Activated naive CD8-positive, alpha-beta T cell treated with anti-CD3 and anti-CD28 coated beads, Interleukin-2, amount 50 U/mL, for 24 hours (primary cell): ENCODE measurements around the gene EBLN1.
"Not testable (repeated sequence)": the region's sequence is repeated elsewhere in the genome, so short reads cannot be mapped to it uniquely, and the experiment has no call there.

ENCODE experiments used
- ATAC-seq: fragments of 150-1000 bp; cut with Tn5 transposase; one replicate; pipeline ENCODE4 v1.10.0; 2021
- DNase-seq: peaks from one replicate; pipeline ENCODE4 v3.0.0; 2021
- H3K27ac Mint-ChIP-seq: one replicate; pipeline ENCODE4 v1.8.0; 2021; ENCODE audit warnings: mild to moderate bottlenecking, mixed read lengths
- H3K27me3 Mint-ChIP-seq: one replicate; pipeline ENCODE4 v1.8.0; 2021; ENCODE audit warnings: mixed read lengths
- H3K36me3 Mint-ChIP-seq: one replicate; pipeline ENCODE4 v1.8.0; 2021; ENCODE audit warnings: low read depth, mixed read lengths
- H3K4me1 Mint-ChIP-seq: one replicate; pipeline ENCODE4 v1.8.0; 2021; ENCODE audit warnings: mixed read lengths
- H3K4me3 Mint-ChIP-seq: one replicate; pipeline ENCODE4 v1.8.0; 2021; ENCODE audit warnings: mild to moderate bottlenecking, moderate library complexity, mixed read lengths
- H3K9me3 Mint-ChIP-seq: one replicate; pipeline ENCODE4 v1.8.0; 2021; ENCODE audit warnings: mixed read lengths

The EBLN1 gene

DNA sequence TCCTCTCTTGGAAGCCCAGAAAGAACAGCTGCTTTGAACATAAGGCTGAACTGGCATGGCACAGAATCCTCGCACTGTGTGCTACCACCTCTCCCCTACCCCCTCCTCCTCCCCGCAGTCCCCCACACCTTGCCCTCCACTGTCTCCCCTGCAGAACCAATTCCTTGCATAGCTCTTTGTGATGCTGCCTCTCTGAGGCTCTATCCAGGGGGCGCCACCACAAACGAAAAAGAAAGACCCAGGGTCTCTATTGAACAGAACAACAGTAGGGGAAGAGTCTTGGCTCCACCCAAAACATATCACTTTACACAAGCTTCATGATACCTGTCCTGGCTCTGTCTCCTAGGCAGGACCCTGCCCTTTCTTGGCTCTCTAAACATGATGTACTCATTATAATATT is 26.2 kb upstream of the EBLN1 start:
- H3K4me3 Mint-ChIP-seq: no peak overlapping the region
- no peak overlapping the region for H3K27ac Mint-ChIP-seq
- H3K27me3 Mint-ChIP-seq: peaks cover 4% of the 10 kb centered on the region
- peaks cover 3% of the 10 kb centered on the region for H3K36me3 Mint-ChIP-seq
- ATAC-seq (no peak), DNase-seq (no peak)
- H3K9me3 Mint-ChIP-seq: peaks cover 10% of the 10 kb centered on the region
- H3K4me1 Mint-ChIP-seq: peaks cover 42% of the 10 kb centered on the region

DNA sequence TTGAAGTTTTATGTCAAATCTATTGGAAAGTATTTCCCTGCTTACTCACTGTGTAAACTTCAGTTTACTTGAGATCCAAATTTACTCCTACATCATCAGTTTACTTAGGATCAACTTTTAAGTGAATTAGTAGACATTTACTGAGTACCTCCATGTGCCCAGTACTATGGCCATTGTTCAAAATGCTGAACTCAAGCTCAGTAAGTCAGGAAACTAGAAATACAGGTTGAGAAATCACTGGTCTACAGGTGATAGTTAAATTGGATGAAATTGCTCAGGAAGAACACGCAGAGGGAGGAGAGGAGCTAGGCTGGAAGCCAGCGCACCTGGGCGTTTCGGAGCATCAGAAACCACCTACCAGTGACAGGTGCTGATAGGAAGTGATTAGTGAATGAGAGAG is 25.5 kb upstream of the EBLN1 start:
- peaks cover 10% of the 10 kb centered on the region for H3K9me3 Mint-ChIP-seq
- no peak for ATAC-seq

DNA sequence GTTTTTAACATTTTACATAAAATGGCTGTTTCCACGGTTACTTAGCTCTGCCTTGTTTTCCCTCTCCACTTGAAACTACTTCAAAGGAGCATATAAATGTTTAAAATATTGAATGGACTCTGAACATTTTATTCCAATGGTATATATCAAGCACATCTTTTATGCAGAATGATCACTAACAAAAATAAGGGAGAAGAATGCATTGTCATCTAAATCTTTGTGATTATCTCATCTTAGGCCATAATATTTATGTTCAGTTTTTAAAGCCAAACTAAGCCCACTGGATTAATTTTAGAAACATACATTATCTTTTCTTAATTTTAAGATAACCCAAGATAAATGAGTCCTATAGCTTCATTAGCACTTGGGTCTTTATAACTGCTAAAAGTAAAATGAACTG is 13.4 kb upstream of the EBLN1 start:
- ATAC-seq: no peak
- Mint-ChIP-seq H3K27me3 (peaks cover 20% of the 10 kb centered on the region), H3K4me1 (peaks cover 24% of the 10 kb centered on the region), H3K27ac (no peak overlapping the region), H3K36me3 (peaks cover 4% of the 10 kb centered on the region), H3K9me3 (no peaks in the 10 kb centered on the region), H3K4me3 (peak overlapping the region; percentile 83)
- no peak for DNase-seq

More for the DNA sequence above, 25.5 kb upstream of the EBLN1 start:
- DNase-seq: no peak
- Mint-ChIP-seq H3K4me1 (peaks cover 37% of the 10 kb centered on the region), H3K27ac (no peak overlapping the region), H3K36me3 (peaks cover 3% of the 10 kb centered on the region), H3K27me3 (peaks cover 8% of the 10 kb centered on the region), H3K4me3 (no peak overlapping the region)

DNA sequence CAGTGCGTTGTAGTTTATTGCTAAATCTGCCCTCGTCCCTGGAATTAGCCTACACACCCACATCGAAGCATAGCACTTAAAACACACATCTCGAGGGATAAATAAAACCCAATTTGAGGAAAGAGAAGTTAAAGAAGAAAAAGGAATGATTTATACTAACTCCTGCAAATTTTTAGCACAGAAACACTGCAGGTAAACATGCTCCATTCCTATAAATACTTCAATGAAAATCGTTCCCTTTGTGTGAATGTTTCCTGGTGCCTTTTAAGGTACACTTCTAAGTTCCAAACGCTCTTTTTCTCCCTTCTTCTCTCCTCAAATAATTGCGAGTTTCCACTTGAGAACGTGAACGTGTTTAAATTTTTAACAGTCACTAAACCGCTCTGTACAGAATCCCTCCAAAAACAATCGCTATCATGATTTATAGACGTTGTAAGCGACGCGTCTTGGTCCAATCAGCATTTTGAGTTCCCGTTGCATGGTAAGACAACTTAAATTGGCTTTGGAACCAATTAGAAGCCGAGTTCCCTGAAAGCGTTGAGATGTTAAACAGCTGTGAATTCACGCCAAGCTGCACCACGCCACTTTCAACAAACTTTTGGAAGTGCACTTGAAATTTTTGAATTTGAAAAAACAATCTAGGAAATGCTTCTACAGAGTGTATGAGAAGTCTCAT is 12.5 kb upstream of the EBLN1 start:
- Mint-ChIP-seq H3K36me3 (peaks cover 4% of the 10 kb centered on the region), H3K4me1 (peaks cover 24% of the 10 kb centered on the region), H3K27ac (peak overlapping the region; percentile 96), H3K9me3 (no peaks in the 10 kb centered on the region), H3K27me3 (peaks cover 15% of the 10 kb centered on the region), H3K4me3 (peak overlapping the region; percentile 83)
- DNase-seq (peak; percentile 30), ATAC-seq (peak; percentile 30)

DNA sequence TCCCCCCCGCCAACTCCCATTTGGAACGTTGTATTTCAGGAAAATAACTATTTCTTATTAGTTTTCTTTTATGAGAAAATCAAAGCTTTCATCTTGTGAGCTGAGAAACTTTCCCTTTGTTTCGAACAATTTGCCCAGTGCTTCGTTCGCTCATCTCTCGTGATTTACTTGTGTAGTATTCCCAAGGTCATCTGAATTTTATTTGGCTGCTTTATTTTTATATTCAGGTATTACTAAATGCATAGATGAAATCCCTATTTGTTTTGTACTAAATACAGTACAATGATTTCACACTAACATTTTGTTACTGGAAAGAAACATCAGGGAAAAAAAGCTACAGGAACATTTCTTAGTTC is 12.0 kb upstream of the EBLN1 start:
- H3K36me3 Mint-ChIP-seq: peaks cover 4% of the 10 kb centered on the region
- H3K4me3 Mint-ChIP-seq: peak overlapping the region; percentile 83
- no peak for ATAC-seq
- peak overlapping the region; percentile 96 for H3K27ac Mint-ChIP-seq
- H3K9me3 Mint-ChIP-seq: no peaks in the 10 kb centered on the region
- DNase-seq: no peak
- H3K27me3 Mint-ChIP-seq: peaks cover 12% of the 10 kb centered on the region
- H3K4me1 Mint-ChIP-seq: peaks cover 24% of the 10 kb centered on the region

DNA sequence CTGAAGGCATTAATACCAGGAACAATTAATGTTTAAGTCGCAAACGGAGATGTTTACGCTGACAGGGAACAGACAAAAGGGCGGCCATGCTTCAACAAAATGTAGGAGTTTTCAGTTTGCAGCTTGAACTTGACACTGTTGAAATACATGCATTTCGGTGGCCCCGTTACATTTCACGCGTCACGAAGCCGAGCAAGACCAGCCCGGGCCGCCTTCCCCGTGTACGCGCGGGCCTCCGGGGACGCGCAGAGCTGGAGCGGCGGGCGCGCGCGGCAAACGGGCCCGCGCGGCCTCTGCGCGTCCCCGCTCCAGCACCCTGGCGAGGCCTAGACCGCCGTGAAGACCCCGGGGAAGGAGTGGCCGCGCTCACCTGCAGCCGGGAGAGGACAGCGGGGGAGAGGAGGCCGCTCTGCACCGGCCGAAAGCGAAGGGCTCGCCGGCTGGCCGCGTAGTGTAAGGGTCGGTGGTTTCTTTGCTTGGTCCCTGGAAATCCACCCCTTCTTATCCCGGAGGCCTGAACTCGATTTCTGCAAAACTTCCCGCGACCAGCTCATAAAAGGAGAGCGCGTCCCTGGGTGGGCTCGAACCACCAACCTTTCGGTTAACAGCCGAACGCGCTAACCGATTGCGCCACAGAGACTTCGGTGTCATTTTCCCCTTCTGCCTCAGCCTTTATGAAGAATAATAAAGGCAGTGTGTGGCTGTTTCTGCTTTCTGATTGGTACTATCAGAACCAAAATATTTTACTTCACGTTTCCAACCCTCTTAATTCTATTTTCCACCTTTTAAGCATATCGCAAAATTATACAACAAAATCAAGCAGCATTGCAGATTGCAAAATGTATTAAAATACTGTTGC is 11.4 kb upstream of the EBLN1 start:
- peak; percentile 84 for DNase-seq
- Mint-ChIP-seq H3K36me3 (peaks cover 4% of the 10 kb centered on the region), H3K27me3 (peaks cover 10% of the 10 kb centered on the region)

DNA sequence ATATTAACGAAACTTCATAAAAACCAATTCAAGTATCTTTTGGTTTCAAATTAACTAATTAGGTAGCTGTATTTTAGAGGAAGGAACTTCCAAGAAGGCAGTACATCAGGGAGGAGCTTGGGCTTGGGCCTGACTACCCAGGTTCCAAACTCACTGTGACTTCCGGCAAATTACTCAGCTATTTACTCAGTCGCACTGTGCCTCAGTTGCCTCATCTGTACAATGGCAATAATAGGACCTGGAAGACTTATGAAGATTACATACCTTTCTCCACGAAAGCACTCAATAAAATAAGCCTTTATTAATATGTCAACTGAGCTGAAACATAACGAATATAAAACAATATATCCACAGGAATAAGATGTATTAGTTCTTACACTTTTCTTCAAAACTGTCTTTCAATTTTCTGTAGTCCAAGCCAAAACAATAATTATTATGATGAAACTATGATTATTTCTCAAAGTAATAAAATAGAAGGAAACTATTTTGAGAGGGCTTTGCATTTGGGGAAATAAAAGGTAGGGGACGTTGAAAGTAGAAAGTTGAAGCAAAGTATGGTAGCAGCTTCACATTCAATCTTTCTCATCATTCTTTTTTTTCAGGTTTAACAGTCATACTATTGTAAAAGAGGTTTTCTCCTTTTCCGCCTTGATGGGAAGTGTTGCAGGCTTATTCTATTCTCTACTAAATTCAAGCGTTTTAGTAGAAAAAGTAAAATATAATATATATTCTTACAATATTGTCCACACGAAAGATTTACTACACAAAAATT is 10.5 kb upstream of the EBLN1 start:
- no peak for ATAC-seq
- peak overlapping the region; percentile 83 for H3K4me3 Mint-ChIP-seq
- H3K27ac Mint-ChIP-seq: peak overlapping the region; percentile 65
- no peaks in the 10 kb centered on the region for H3K9me3 Mint-ChIP-seq
- peaks cover 23% of the 10 kb centered on the region for H3K4me1 Mint-ChIP-seq
- peaks cover 10% of the 10 kb centered on the region for H3K27me3 Mint-ChIP-seq
- DNase-seq: no peak
- peaks cover 4% of the 10 kb centered on the region for H3K36me3 Mint-ChIP-seq

More for the DNA sequence above, 11.4 kb upstream of the EBLN1 start:
- peak overlapping the region; percentile 96 for H3K27ac Mint-ChIP-seq
- peak overlapping the region; percentile 83 for H3K4me3 Mint-ChIP-seq
- peaks cover 24% of the 10 kb centered on the region for H3K4me1 Mint-ChIP-seq
- H3K9me3 Mint-ChIP-seq: no peaks in the 10 kb centered on the region
- peak; percentile 93 for ATAC-seq

DNA sequence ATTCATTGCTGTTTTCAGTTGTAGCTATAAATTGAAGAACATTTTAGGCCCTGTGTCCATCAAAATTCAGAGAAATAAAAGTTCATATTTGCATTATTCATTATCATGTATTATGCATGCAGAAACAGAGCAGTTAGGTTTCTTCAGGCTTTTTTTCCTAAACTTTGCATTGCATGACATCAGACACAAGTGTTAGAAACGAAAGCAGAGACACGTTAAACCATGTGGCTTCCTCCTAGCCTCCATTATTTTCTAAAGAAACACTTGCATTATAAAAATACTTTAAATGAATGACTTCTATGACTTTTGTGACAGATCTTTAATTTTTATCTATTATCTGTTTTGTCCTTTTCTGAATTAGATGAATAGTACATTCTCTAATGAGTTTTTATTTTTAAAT is 8.8 kb upstream of the EBLN1 start:
- H3K4me3 Mint-ChIP-seq: no peak overlapping the region
- DNase-seq (no peak), ATAC-seq (no peak)
- H3K27ac Mint-ChIP-seq: no peak overlapping the region
- no peaks in the 10 kb centered on the region for H3K9me3 Mint-ChIP-seq
- peaks cover 8% of the 10 kb centered on the region for H3K27me3 Mint-ChIP-seq
- H3K4me1 Mint-ChIP-seq: peaks cover 34% of the 10 kb centered on the region
- peaks cover 4% of the 10 kb centered on the region for H3K36me3 Mint-ChIP-seq

DNA sequence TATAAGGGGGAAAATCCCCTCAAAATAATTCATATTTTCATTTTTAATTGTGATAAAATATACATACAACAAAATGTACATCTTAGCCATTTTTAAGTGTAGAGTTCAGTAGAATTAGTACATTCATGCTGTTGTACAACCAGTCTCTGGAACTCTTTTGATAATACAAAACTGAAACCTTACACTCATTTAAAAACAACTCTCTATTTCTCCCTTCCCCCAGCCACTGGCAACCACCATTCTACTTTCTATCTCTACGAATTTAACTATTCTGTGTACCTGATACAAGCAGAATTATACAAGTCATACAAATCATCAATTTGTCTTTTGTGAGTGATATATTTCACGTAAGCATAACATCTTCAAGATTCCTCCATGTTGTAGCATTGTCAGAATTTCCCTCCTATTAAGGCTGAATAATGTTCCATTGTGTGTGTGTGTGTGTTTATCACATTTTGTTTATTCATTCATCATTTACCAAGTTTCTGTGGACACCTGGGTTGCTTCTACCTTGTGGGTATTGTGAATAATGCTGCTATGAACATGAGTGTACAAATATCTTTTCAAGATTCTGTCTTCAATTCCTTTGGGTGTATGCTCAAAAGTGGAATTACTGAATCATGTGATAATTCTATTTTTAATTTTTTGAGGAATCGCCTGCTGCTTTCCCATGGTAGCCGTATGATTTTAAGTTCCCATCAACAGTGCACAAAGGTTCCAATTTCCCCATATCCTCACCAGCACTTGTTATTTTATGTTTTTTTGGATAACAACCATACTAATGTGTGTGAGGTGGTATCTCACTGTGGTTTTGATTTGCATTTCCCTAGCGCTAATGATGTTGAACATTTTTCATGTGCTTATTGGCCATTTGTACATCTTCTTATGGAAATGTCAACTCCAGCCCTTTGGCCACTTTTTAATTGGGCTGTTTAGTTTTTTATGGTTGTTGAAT is 4.7 kb upstream of the EBLN1 start:
- H3K9me3 Mint-ChIP-seq: no peaks in the 10 kb centered on the region
- DNase-seq (no peak), ATAC-seq (peak; percentile 71)
- H3K4me3 Mint-ChIP-seq: no peak overlapping the region
- peaks cover 3% of the 10 kb centered on the region for H3K27me3 Mint-ChIP-seq
- no peaks in the 10 kb centered on the region for H3K36me3 Mint-ChIP-seq
- peaks cover 15% of the 10 kb centered on the region for H3K4me1 Mint-ChIP-seq
- H3K27ac Mint-ChIP-seq: no peak overlapping the region

DNA sequence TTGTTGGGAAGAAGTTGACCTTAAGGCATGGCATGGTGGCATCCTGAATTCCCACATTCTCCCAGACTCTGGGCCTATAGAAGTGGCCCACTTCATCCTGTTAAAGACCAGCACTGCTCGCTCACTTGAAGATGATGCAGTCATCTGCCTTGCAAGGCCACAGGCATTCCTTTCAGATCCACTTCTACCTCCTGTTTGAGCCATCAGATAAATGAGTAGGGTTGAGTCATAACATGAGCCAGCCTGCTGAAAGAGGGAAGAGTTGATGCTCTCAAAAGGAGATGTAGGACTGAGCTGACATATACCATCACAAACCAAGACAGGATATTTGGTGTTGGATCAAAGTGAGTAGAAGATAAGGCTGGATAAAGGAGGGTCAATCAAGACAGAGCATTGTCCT is 1.5 kb upstream of the EBLN1 start:
- no peak for ATAC-seq
- no peak for DNase-seq
- Mint-ChIP-seq H3K36me3 (no peaks in the 10 kb centered on the region), H3K4me3 (no peak overlapping the region), H3K27ac (no peak overlapping the region), H3K4me1 (peaks cover 15% of the 10 kb centered on the region), H3K27me3 (peaks cover 4% of the 10 kb centered on the region), H3K9me3 (no peaks in the 10 kb centered on the region)

DNA sequence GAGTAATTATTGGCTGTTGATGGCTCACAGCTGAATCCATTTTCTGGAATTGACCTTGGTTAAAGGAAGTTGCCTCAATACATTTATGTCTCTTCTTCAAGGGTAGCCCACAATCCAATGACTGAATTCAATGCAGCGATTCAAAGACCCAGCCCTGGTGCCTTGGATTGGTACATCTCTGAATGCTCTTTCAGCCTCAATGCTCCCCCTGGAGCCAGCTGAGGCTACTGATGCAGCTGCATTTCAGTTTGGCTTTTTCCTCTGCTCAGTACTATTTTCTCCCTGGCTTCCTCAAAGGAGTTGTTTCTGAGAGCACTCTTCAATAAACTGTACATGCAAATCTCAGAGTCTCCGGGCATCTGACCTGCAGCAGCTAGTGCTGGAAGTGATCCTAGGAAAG is 633 bp upstream of the EBLN1 start:
- ATAC-seq: no peak
- H3K36me3 Mint-ChIP-seq: no peaks in the 10 kb centered on the region

DNA sequence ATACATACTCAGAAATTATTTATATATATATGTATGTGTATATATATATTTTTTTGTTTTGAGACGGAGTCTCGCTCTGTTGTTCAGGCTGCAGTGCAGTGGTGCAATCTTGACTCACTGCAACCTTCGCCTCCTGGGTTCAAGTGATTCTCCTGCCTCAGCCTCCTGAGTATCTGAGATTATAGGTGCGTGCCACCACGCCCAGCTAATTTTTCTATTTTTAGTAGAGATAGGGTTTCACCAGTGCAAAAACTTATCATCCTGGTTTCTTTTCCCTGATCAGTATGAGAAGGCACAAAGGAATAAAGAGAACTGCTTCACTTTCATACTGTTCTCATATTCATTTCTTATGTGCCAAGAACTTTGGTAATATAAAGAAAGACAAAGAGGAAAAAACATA is 731 bp downstream of the EBLN1 start:
- not testable (repeated sequence) for H3K36me3 Mint-ChIP-seq, DNase-seq, H3K27ac Mint-ChIP-seq, H3K4me3 Mint-ChIP-seq, H3K4me1 Mint-ChIP-seq, H3K9me3 Mint-ChIP-seq, ATAC-seq, H3K27me3 Mint-ChIP-seq

More for the DNA sequence above, 633 bp upstream of the EBLN1 start:
- H3K4me1 Mint-ChIP-seq: peaks cover 15% of the 10 kb centered on the region
- peaks cover 4% of the 10 kb centered on the region for H3K27me3 Mint-ChIP-seq
- no peak for DNase-seq
- H3K9me3 Mint-ChIP-seq: no peaks in the 10 kb centered on the region
- H3K4me3 Mint-ChIP-seq: no peak overlapping the region
- no peak overlapping the region for H3K27ac Mint-ChIP-seq

DNA sequence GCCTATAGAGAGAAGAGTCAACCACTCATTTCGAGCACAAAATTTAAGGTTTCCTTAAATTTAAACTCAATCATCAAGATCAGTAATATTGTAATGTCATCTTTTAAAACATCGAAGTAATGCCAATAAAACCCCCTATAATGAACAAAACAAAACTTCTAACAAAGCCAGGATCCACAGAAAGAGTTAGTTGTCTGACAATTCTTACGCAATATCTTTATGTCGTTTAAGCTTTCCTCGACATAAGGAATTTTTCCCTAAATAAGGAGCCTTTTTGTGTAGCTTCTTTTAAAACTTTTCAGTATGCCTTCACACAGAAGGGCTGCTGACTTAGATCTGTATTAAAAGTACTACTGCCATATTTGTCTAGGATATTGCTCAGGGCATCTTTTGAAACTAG is 7.5 kb downstream of the EBLN1 start:
- no peaks in the 10 kb centered on the region for H3K9me3 Mint-ChIP-seq
- peaks cover 12% of the 10 kb centered on the region for H3K27me3 Mint-ChIP-seq
- H3K27ac Mint-ChIP-seq: no peak overlapping the region
- DNase-seq: no peak
- no peak overlapping the region for H3K4me3 Mint-ChIP-seq
- ATAC-seq: no peak
- H3K4me1 Mint-ChIP-seq: no peaks in the 10 kb centered on the region
- H3K36me3 Mint-ChIP-seq: no peaks in the 10 kb centered on the region

DNA sequence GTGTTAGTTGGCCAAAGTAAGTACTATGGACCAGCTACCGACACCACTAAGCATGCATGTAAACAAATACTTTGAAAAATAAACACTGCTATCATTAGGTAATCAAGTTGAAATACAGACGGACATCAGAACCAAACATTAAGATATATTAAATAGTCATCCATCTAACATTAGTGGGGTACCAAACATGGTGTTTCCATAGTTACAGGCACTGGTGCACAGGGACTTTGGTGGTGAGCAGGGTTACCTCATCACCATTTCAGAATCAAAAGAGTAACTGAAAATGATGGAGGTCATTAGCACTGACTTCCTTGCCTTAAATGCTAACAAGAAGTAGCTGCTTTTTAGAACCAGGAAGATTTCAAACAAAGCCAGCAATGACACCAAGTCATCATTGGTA is 23.9 kb downstream of the EBLN1 start:
- no peaks in the 10 kb centered on the region for H3K9me3 Mint-ChIP-seq

More for the DNA sequence above, 23.9 kb downstream of the EBLN1 start:
- no peak overlapping the region for H3K4me3 Mint-ChIP-seq
- H3K27me3 Mint-ChIP-seq: peaks cover 3% of the 10 kb centered on the region
- H3K36me3 Mint-ChIP-seq: no peaks in the 10 kb centered on the region
- H3K27ac Mint-ChIP-seq: no peak overlapping the region
- no peaks in the 10 kb centered on the region for H3K4me1 Mint-ChIP-seq
- no peak for DNase-seq
- ATAC-seq: no peak
